ENCODE results near the gene CARMIL3.

The CARMIL3 gene

DNA sequence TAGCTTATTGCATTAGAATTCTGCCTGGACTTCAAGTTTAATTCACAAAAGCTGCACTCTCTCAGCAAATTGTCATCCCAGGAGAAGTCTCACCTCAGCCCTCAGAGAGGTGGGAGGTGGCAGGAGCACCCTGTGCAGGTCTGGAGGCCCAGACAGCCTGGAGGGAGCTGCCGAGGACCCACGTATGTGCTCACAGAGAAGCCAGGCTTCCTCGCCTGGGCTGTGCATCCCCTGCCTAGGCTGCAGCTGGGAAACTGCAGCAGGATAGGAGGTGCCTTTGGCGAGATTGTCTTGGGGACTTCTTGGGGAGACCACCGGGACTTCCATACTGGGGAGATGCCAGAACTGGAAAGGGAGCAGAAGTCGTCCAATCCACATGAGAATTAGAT, 28.3 kb downstream of the CARMIL3 start:
- no peak for DNase-seq

DNA sequence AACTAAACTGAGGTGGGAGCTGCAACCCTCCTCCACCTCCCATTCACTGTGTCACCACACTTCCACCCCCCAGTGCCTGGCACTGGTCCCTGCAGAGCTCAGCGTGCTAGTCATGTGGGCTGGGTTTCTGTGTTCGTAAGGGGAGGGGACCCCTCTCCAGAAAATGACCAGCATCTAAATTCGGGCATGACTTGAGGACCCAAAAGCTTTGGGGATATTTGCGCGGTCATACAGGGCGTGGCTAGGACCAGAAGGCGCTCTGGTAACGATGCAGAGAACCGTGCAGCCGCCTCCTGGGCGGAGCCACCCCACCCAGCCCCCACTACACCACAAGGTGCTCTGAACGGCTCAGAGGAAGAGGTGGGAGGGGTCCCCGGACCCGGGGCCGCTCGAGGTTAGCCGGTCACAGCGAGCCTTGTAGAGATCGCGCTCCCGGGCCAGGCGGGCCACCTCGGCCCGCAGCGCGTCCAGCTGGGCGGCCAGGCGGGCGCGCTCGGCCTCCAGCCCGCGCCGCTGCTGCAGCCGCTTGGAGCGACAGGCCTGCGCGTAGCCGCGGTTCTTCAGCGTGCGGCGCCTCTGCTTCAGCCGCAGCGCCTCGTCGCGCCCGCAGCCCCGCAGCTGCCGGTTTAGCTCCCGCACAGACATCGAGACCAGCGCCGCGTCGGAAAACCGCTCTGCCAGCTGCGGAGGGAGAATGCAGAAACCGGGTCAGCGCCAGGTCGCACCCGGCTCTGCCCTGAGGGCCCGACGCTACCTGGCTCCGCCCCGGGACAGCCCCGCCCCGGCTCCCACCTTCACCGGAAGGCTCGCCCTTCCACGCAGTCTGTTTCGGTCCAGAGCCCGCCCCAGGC, 29.3 kb downstream of the CARMIL3 start:
- DNase-seq = peak; percentile 71

DNA sequence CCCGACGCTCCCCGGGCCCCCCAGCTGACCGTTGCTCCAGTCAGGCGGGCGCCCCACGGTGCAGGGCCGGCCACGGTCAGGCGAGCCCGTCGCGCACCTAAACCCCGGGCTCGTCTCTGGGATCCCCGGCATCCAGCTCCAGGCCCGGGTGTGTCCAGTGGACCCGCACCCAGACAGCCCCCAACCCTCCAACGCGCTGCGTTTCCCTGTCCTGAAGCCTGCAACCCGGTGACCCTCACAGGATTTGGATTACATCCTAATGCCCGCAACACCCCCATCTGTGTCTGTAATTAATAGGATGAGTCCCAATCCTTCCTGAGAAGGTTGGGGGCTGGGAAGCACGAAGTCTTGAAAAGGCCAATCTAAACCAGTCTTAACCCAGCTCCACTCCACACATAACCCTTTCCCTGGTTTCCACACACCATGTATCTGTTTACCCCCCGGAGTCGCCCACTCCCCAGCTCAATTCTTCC, 30.0 kb downstream of the CARMIL3 start:
- DNase-seq = no peak

DNA sequence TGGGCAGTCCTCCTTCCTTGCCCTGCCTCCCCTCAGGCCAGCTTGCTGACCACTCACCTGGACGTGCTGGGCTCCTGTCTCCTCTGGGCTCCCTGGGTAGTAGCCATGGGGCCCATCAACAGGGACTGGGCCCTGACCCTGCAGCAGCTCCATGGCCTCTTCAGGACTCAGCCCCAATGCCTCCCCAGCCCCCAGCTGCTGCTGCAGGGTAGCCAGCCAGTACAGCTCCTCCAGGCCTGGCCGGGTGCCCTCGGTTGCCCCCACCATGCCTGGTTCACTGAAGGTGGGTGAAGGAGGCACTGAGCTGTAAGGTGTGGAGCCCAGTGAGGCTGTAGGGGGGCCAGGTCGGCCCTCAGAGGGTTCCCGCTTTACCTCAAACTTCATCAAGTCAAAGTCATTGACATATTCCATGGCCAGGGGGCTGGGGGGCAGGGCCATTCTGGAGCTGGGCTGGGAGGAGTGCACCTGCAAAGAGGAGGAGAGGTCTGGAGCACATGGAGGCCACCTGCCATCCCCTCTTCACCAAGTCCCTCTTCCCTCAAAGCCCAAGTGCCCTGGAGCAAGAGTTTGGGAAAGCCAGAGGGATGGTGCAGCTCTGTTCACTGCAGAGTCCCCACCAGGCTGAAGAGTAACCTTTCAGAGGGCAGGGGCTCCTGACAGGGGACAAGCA, 30.7 kb downstream of the CARMIL3 start:
- no peak for DNase-seq

DNA sequence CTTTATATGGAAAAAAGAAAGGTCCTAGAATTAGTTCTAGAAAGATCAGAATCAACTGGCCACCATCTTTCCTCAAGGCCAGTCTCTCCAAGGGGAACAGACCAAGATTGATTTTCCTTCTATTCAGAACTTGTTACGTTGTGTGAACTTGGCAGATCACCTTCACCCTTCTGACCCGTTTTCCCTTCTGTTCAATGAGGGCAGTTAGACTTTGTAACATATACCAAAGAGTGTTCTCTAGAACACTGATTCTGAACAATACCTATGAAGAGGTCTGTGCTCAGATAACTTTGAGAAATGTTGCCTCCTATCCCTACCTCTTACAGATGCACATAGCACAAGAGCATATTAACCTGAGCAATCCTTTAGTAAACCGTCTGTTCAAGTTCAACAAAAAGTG, 31.7 kb downstream of the CARMIL3 start:
- no peak for DNase-seq

DNA sequence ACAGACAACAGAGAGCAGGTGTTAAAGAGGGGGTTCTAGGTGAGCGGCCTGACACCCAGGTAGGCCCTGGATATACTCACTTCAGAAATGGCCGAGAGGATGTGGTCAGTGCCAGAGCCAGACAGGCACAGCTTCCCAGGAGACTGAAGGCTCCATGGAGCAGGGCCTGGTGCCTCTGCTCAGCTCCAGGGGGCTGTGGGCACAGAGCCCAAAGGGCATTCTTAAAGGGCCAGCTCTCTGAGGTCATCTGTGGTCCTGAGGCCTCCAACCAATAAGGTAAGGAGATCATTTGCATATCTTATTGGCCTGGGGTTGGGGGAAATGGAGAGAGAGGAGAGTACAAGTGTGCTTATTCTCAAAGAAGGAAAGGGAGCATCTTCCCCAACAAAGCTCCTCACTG, 32.6 kb downstream of the CARMIL3 start:
- DNase-seq = no peak

DNA sequence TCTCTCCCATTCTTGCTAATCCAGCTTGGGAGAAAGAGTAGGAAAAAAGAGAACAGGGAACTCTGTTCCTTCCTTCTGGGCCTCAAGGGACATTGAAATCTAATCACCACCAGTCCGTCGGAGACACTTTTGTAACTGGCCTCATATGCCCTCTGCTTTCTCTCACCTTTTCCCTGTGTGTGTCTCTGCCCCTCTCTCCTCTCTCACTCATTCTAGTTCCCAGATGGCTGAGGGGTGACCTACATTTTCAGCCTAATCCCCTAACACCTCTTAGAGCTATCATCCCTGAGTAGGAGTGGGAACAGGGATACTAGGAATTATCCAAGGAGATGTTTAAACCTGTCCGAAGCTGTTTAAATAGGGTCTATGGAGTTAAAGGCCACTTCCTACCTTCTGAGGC, 33.4 kb downstream of the CARMIL3 start:
- DNase-seq = no peak

DNA sequence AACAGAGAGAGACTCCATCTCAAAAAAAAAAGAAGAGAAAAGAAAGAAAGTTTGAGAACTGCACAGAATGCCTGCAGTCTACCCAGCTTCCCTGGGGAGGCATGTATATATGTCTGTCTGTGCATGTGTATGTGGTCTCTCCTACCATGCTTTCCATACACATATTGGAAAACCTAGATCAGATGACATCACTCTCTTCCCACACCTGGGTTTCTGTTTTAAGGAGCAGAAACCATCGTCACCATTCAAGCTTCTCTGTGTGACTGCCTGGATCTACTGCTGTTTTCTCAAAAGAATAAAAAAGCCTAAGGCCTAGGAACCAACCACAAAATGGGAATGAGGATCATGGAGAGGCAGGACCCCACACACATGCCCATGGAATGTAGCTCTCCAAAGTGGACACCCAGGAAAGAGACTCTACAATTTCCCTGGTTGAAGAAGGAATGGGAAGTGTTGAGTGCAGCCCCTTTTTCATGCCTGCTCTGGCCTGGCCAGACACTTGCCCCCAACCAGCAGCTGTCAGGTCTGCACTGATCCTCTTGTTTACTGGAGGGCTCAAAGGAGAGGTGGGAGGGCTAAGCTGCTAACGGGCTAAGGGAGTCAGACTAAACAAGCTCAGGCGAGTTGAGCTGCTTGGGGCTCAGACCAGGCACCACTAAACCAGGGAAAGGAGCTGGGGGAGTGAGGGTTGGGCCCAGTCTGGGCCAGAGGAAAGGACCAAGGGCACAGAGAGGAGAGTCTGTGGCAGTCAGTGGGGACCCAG, 34.6 kb downstream of the CARMIL3 start:
- DNase-seq = no peak

DNA sequence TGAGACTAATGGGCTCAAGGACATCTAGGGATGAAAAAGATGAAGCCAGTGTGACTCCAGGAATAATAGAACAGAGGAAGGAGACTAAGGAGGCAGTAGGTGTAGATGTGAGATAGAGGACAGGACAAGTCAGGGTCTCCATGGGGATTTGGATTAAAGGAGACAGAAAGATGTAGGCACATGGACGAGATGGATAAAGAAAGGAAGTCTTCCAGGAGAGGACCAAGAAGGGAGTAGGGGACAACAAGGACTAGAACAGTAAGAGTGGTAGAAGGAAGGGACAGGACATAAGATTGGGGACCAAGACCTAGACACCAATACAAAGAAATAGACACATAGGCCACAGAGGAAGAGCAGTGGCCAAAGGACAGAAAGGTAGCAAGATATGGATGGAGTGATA, 35.2 kb downstream of the CARMIL3 start:
- no peak for DNase-seq

DNA sequence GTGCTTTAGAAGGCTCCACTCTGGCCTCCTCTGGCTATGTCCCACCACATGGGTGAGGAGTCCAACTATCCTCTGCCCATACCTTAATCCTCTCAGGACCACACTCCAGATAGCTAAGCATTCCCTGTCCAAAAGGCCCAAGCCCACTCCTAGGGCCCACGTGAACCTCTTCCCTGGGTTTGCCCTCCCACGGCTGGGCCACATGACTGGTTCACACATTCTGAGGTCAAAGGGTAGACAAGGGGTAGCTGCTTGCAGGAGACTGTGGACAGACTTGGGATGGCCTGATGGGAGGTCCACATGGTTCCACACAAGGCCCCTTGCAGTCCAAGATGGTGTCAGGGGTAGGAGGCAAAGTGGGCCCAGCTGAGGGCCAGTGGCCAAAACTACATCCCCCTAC, 36.3 kb downstream of the CARMIL3 start:
- no peak for DNase-seq

DNA sequence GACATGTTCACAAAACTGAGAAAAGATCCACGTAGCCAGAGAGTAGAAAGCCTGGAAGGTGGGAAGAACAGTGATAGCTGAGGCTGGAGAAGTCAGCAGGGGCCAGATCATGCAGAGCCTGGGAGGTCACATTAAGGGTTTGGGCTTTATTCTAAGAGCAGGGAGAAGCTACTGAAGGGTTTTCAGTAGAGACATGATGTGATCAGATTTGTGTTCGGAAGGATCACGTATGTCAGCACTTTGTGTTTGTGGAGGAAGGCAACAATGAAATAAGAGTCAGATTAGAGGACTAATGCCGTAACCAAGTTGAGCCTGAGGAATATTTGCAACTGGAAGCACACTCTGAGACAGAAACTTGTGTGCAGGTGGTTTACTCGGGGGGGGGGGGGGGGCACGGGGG, 38.1 kb downstream of the CARMIL3 start:
- no peak for DNase-seq

DNA sequence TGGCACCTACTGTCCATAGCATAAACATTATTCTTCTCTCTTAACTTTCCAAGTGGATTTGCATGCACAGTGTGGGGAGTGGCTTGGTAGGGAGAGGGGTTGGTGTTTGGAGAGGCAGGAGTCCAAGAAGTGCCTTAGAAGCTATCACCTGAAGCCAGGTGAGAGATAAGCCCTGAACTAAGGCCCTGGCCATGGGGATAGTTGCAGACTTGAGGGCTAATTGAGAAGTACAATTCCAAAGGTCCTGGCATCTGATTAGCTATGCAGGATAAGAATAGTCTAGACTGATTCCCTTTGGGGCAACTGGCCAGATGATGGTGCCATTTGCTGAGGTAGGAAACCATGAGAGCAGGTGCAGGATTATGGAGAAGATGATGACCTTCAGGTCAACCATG, 40.3 kb downstream of the CARMIL3 start:
- no peak for DNase-seq

DNA sequence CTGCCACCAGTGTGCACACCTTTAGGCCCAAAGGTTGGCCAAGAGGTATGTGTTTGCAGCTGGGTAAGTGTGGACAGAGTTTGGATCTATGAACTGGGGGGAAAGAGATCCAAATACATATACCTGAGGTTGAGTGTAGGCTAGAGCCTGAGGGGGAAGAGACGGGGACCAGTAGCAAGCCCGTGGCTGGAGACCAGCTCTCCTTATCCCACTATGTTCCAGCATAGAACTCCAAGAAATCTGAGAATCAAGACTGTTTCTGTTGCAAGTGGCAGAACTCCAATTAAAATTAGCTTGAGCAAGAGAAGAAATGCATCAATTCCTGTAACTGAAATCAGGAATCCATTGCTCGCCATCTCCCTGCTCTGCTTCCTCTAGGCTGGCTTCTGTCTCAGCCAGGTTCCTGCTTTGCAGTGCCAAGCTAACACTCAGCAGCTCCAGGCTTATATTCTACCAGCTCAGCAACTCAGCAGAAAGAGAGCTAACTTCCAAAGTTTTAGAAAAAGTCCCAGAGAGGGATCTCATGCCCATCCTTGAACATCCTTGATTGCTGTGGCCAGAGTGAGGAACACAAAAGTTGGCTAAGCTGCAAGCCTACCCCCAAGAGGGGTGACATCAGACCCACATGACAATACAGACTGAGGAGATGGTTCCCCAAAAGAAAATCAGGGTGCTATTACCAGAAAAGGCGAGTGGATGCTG, 40.8 kb downstream of the CARMIL3 start:
- DNase-seq = no peak

DNA sequence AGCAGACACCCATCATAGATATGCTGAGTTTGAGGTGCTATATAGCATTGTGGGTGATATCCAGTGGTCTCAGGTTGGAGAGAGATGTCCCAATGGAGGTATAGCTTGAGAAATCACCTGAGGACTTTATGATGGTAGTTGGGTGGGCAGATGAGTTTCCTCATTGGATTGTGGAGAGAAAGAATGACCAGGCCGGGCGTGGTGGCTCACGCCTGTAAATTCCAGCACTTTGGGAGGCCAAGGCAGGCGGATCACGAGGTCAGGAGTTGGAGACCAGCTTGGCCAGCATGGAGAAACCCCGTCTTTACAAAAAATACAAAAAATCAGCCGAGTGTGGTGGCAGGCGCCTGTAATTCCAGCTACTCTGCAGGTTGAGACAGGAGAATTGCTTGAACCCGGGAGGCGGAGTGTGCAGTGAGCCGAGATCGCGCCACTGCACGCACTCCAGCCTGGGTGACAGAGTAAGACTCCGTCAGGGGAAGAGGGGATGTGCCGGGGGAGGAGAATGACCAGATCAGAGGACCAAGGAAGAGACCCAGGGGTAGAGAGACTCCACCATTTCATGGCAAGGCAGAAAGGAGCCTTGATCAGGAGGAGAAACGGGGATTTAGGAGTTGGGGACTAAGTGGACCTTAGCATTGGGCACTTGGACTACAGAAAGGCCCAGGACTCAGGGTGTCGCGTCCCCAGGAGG, 41.5 kb downstream of the CARMIL3 start:
- DNase-seq = no peak

DNA sequence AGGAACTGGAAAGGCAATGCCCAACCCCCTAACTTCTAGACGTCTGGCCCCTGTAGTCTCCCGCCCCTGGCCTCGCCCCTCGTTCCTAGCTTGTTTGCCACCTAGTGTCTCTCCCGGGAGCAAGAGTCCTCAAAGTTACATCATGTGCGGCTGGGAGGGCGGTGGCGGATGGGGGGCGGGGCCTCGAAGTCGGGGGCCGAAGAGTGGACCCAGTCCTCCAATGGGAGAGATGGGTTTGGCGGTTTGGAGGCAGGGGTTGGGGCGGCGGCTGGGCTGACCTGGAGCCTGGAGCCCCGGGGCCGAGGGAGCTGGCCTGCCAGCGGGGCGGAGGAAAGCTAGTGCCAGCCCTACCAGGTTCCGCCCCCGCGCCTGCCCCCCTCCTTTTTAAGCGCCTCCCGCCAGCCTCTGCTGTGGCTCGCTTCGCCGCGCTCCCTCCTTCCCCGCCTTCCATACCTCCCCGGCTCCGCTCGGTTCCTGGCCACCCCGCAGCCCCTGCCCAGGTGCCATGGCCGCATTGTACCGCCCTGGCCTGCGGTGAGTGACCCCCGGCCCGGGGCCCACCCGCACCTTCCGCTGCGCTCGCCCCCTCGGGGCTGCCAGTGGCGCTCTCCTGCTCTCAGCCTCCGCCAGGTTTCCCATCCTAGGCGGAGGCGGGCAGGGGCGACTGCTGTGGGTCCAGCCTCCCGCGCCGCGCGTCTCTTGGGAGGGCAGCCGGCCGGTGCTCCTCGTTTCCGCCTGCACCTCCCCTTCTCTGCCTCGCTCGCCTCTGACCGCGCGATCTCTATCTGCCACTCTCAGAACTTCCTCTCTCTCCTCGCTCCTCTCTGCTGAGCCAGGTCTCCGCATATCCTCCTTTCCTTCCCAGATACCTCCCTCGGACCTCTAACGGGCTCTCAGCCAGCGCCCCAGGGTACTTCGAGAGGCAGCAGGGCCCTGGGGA, 42.4 kb downstream of the CARMIL3 start, which contains the start of gene PCK2:
Gene PCK2, plus strand, starts transcription at position 411 of the 940 bp plus-strand sequence. Its CDS starts 95 bp downstream, at position 506.
- peak; percentile 94 for DNase-seq

DNA sequence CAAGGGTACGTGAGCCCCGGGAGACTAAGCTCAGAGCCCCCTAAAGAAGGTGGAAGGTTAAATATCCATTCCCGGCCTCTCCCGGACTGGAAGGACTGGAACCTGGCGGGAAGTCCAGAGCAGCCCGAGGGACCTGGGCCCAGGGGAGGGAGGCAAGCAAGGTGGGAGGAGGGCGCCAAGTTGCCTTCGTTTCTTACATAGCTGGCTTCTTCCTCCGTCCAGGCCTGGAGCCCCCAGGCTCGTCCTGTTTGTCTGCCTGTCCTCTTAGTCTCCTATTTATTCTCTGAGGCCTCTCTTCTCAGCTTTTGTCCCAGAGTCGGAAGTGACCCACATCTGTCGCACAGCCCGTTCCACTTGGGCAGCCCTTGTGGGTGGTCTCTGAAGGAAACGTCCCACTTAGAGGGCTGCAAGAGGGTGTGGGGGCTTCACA, 43.0 kb downstream of the CARMIL3 start:
- DNase-seq = peak; percentile 16

DNA sequence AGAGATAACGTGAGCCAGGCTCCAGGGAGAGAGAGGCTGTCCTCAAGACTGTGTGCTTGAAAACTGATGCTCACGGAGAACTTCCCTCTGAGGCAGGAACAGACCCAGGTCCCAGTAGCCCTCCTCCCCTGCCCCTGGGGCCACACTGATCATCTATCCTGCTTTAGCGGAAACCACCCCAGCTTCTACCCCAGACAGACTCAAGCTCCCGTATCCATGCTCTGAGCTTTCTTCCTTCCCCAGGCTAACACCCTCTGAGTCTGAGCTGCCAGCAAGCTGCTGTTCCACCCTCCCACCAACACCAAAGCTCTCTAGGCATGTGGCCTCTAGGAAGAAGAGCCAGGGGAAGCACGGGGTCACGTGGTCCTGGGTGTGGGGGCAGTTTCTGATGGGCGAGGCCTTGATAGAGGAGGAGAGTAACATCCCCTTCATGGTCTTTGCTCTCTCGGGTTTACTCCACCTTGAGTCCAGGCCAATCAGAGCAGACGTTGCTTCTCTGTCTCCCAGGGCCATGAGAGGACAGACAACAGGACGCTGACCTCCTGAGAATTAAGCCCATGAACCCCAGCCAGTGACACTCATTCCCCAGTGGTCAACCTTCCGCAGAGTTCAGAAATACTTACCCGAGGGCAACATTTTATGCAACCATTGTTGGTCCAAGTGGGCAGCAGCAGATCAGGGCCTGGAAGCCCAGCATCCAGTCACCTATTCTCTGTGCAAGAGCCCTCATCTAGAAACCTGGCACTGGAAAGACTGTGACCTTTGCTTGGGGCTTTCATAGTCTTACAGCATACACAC, 43.7 kb downstream of the CARMIL3 start:
- peak; percentile 76 for DNase-seq

DNA sequence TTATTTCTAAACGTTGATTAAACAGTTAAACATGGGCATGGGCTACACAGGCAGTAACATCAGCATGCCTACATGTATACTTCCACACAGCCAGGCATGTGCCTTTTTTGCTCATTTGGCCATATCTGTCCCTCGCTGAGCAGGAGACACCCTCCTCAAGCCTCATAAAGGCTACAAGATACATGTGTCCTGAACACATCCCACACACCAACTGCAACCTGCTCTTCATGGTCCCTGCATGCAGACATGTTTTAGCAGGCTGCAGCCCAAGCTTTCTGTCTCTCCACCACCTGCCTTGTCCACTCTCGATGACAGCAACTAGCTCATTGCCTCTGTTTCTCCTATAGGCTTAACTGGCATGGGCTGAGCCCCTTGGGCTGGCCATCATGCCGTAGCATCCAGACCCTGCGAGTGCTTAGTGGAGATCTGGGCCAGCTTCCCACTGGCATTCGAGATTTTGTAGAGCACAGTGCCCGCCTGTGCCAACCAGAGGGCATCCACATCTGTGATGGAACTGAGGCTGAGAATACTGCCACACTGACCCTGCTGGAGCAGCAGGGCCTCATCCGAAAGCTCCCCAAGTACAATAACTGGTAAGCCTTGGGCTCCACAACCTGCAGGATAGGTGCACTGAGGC, 44.9 kb downstream of the CARMIL3 start:
- DNase-seq = no peak

DNA sequence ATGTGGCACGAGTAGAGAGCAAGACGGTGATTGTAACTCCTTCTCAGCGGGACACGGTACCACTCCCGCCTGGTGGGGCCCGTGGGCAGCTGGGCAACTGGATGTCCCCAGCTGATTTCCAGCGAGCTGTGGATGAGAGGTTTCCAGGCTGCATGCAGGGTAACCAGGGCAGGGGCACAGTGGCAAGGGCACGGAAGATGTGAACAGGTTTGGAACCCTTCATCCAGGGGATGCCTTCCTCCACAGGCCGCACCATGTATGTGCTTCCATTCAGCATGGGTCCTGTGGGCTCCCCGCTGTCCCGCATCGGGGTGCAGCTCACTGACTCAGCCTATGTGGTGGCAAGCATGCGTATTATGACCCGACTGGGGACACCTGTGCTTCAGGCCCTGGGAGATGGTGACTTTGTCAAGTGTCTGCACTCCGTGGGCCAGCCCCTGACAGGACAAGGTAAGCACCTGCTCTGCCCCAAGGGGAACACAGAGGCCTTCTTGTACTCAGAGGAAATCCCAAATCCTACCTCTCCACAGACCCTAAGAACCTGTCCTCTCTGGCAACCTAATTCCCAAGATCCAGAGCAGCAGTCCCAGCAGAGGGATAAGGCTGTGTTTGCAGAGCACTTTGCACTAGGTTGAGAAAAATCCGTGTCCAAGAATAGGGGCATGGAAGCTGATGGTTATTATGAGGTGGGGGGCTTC, 46.6 kb downstream of the CARMIL3 start:
- DNase-seq = no peak

All from activated CD4-positive, alpha-beta T cell treated with anti-CD3 and anti-CD28 coated beads, Interleukin-2, amount 50 U/mL, for 16 hours (primary cell).